GM21786 (cell line): Measurements from ENCODE around the gene METAP1D.
A peak's percentile ranks its signal among the peaks of the same experiment; 100 is the strongest.

Experiments
- ATAC-seq: cut with Tn5 transposase; IDR thresholded peaks from one replicate; pipeline ENCODE4 v1.9.1; 2021; ENCODE audit not compliant: unreplicated experiment

Gene METAP1D

DNA sequence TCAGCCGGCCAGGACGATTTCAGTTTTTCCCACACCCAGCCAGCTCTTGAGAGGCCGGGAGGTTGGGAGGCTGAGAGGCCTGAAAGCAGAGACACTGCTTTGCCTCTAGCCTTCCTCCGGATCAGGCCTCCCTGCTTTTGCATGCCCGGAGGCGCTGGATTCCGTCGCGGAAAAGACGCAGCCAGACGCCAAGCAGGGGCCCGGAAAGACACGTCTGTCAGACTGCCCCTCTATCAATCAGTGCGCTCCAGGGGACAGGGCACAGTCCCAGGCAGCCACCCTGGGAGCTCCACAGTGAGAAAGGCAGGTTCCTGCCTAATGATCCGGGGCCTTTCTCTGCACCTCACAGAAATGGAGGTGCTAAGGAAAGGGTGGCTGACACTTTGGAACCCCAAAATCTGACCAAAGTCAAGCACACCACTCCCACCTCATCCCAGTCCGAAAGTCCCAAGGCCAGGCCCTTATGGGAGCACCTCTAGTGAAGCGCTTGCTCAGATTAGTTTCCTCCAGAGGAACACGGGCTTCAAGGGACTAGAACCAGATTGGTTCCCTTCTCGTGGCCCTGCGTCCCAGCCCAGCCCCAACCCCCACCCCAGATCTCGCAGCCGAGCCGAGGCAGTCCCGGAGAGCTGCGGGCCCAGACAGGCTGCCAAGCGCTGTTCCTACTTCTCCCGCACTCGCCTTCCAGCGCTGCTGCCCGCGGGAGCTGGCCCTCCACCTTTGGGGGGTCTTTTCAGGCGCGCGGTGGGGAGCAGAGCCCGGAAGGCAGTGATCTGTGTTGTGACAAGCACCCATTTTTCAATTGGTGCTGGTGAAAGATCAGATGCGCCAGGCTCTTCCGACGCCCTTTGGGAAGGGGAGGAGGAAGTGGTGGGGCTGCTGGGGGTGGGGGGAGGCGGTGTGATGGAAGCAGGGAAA, 90.5 kb downstream of the METAP1D start:
- ATAC-seq = no peak

DNA sequence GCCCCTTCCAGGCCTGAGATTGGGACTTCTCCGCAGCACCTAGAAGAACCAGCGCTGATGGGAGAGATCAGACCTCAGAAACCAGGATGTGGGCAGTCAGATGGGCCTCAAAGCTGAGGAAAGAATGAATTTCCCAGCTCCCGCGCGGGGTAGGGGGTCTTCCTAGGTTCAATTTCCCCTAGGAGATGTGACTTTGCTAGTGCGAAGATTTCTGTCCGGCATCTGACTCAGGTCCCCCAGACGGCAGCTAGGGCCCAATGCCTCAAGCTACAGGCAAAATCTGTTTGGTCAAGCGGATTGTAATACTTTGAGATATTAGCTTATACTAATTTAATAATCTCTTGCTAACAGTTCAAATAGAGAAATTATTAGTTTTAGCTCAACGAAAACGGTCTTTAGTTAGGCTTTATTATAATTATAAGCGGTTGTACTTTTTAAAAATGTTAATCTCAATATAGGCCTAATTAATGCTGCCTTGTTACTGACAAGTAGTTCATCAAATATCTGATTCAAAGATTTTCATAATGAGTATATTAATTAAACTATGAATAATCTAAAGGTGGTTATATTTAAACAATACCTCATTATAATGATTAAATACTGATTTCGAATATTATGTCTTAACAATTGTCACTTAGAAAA, 91.4 kb downstream of the METAP1D start:
- no peak for ATAC-seq

DNA sequence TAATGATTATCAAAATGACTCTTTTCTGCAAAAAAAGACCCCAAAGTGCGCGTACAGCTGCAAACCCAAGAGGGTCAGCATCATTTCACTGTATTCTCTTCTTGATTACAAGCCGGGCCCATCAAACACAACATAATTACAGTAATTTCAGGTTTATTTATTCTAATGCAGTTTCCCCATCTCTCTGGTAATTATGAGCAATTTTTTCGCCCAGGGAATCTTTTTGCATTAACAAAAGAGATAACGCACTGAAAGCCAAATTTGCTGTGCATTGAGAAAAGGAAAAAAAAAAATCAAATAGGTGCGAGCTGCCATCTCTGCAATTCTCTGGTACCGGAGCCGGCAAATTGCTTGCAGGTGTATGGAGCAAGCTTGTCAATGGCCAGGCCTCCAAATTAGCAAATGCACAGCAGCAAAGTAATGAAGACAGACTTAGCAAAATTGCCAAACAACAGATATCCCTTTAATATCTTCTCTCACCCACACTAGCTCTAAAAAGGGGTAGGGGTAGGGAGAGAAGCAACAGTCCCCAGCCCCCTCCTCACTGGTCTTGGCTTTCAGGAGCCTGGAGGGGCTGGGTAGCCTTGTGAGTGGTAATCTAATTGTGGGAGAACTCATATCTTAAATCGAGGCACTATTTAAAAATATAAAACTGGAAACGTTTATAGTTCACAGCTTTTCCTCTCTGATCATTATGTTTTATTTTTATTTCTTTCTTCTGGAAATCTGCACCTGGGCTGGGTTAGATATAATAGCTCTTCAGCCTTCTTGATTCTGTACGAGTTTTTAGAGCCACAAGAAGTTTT, 92.2 kb downstream of the METAP1D start:
- no peak for ATAC-seq

DNA sequence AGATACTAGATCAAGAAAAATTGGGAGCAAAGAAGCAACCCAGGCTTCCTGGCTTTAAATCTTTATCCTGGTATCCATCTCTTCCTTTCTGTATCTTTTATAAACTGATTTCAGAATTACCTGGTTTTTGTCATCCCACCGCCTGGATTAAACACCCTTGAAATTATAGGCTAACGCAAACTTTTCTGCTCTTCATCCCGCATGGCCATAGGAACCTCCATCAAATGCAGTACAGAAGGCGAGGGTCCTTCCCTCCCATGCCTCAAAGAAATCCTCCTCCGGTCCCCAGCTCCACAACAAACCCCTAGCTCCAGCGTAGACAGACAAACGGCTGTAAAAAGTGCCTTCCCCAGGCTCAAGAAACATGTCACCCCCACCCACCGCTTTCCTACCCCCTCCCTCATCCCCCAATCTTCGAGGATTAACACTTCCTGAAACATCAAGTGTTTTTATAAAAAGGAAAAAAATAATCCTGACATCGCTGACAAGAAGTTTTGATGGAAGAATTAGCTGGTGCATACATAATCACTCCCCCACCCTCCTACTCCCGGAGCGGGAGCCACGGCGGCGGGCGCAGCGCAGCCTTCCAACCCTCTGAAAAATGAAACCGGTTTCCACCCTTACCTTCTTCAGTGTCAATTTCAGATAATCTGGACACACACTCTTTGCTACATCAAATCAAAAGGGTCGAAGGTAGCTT, 93.1 kb downstream of the METAP1D start:
- no peak for ATAC-seq

DNA sequence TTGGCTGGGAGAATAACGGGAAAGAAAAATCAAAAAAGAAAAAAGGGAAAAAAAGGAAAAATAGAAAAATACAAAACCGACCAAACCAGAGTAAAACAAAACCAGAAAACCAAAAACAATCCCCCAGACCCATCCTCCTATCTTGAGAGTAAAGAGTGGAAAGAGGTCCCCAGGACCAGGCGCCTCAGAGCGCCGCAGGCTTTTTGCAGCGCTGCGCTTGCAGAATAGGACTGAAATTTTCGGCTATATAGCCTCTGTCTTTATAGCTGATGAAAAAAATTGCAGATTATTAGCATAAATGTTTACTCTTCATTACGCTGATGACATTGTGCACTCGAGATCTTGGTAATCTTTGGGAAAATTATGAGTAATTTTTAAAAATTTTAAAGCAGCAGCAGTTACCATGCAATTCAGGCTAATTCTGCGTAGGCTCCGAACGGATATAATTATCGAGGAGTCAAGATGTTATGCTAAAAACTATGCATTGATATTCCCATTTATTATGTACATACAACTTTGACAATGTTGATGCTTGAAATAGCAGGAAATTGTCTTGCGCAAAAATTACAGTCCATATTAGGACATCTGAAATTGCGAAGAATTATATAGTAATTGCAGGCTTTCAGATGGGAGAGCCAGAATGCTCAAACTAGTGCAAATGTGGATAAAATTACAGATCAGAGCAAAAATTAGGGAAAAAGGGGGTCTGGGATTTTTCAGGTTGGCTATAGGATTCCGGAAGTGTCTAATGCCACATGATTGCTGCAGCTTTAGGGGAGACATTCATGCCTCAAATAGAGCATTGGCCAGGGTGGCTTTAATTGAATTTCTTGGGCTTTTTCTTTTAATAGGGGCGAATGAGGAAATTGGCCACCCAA, 93.9 kb downstream of the METAP1D start:
- ATAC-seq = no peak

DNA sequence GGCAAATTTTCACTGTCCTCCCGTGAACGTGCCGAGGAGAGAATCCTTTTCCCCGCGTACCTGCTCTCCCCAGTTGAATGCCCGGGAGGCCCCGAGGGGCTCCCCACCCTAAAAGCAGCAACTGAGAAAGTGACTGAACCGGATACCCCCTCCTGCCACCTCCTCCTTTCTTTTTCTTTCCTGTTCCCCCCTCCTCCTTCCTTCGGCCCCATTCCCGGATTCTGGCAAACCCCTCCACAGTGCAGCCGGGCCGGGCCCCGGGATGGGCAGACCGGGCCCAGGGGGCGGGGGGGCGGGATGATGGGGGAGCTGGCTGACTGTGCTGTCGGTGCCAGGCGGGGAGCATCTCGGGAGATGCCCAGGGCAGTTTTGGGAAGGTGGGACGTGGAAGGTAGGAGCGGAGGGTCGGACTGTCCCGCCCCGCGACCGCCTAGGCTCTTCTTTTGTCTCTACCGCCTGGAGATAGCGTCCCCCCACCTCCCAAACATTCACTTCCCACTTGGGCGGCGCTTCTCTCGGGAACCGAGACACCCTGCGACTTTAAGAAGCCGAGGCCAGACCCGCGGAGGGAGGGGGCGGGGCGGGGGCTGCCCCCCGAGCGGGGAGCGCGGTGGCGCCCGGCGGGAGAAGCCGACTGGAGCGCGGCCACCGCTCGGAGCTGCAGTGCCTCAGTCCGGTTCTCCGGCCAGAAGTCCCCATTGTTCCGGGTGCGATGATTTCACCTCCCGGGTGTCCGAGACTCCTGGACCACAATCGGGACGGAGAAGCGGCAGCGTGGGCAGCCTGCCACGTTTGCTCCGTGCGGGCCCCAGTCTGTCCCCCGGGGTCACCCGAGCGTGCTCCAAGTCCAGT, 94.8 kb downstream of the METAP1D start:
- ATAC-seq = no peak

DNA sequence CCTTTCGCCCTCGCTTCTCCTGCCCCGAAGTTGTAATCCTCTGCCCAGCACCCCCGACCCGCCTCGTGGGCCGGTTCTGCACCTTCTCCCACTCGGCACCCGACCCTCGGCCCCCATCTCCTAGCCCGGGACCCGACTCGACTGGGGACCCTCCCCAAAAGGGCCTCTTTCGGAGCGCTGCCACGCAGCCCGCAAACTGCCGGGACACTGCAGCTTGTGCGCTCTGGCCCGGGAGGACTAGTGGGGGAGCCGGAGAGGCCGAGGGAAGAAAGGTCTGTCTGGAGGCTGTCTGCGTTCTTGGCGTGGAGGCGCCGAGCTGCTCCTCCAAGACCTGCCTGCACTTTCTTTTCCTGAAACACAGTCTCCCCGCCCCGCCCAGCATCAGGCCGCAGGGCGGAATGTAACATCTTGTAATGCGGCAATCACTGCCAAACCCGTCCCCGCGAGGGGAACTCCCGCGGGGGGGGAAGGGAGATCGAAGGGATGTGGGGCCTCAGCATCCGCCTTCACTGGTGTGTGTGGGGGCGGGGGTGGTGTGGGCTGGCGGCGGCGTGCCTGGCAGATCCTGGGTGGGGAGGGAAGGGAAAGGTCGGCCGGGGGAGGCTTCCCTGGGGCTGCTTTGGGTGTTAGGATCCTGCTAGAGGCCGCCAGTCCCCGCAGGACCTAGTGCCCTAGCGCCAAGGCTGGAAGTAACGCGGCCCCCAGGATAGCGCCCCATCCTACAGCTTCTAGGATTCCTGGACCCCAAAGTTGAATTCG, 95.6 kb downstream of the METAP1D start:
- peak; percentile 40 for ATAC-seq

DNA sequence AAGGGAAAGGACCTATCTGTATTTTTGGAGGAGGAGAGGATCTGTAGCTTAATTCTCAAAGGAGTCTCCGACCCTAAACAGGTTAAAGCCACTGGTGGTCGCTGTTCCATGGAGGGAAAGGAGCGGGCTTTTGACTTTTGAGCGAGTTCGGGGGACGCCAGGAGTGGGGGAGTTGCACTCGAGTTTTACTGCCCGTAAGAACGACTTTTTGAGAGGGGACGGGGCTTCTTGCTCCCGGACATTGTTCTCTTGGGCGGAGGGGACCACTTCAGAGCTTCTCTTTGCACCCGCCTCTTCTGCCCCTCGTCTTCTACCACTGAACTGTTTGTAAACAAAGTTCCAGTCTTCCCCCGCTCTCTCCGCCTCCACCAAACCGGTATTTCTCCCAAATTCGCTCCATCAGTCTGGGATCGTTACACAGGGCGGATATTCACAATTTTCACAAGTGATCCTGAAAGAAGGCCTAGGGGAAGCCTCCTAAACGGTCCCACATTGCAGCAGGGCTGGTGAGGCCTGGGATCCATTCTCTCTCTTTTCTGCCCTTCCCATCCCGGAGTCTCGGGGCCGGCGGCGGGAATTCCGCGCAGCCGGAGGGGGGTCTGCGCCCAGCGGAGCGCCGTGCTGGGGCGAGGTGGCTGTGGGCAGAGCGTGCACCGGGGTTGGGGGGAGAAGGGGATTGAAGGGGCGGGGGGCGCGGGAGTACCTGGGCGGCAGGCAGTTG, 96.3 kb downstream of the METAP1D start:
- ATAC-seq = no peak

DNA sequence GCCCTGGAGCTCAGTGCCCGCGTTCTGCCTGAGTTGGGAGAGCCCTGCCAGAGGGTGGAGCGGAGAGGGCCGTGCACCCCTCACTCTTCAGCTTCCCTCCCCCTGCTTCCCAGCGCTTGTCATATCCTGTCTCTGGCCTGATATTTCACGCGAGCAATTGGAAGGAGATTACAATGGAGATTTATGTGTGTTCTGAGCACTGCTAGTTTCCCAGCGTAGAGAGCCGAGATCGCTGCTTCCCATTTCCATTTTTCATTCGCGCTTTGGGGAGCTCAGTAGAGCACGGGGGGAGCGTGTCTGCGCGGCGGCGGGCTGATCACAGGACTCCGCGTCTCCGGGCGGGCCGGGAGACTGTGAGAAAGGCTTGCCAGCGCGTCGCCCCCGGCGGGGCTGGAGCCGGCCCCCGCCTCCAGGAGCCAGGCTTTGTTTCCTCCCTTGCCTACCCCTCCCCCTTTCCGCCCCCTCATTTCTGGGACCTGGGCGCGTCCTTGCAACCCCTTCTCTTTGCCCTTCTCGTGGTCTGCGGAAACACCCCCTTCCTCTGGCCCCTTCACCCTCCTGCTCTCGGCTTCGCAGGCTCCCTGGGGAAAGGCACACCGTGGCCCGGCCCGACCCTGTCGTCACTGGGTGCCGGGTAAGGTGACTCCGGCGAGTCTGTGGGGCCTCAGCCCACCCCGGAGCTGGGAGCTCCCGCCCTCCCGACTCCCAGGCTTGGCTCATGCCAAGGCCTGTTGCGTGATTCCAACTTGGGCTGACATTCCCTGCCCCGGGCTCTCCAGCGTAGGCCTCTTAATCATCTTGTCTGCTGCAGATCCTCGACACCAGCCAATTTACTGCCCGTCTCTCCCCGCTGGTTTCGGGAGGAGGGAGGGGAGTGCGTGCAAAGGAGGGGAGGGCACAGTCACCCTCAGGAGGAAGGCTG, 97.1 kb downstream of the METAP1D start:
- no peak for ATAC-seq

DNA sequence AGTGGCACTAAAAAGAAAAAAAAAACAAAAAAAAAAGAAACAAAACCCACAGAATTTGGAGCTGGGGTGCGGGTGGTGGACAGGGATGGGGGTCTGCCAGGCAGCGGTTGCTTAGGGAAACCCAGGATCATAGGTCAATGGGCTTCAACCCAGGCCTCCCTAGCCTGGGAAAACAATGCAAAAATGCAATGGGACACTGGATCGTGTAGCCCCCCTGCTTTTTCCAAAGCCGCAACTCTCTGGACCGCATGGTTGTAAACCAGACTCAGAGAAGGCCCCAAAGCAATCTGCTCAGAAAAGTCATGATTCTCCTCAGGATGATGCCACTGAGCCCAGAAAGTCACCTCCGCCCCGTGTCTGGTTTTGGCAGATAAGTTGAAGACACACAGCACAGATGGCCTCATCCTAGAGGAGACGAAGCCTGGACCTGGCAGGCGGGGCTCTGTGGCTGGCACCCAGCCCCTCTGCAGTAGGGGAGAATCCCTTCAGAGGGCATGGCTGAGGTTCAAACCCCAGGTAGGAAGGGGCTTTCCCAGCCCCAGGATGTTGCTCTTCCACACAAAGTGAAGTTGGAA, 97.9 kb downstream of the METAP1D start:
- ATAC-seq = no peak

DNA sequence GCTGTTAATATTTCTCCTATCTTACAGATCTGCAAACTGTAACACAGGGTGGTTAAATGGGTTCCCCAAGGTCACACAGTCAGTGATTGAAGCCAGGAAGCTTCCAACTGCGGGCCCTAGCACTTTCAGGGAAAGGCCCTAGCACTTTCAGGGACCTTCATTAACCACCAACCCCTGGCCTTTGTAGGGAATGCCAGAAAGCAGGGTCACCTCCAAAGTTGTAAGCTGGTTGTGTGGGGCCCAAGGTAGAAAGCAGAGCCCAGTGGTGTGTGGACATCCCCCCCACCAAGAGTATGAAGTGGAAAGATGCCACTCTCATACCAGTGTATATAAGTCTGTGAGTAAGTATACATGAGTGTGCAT, 98.5 kb downstream of the METAP1D start:
- no peak for ATAC-seq

DNA sequence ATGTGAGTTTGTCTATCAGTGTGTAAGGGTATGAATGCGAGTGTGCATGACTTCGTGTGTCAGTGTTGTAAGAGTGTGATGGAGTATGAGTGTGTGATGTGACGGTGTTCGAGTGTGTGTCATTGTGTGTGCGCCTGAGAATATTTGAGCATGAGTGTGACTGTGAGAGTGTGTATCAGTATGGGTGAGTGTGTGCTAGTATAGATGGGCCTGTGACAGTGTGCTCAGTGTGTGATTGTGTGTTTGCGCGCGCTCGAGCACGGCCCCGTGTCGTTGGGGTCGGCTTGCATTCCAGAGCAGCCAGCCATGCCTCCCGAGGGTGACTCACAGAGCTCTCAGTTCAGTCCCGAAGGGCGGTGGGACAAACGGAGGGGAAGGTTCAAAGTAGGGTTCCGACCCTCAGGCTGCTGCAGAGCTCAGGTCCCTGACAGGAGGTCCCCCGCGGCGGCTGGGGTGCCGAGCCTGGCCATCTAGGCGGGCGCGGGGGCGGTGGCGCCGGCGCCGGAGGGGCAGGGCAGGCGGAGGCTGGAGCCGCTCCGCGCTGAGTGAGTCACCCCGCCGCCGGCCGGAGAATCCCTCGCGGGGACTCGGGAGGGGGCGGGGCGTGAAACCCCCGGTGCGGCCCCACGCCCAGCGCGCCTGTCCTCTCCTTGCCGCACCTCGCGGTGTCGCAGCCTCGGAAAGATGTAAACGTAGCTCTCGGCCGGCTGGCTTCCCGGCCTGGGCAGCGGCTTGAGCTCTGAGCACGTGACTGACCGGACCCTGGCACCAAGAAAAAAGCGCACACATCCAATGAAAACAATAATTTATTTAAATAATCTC, 99.1 kb downstream of the METAP1D start:
- ATAC-seq = no peak

DNA sequence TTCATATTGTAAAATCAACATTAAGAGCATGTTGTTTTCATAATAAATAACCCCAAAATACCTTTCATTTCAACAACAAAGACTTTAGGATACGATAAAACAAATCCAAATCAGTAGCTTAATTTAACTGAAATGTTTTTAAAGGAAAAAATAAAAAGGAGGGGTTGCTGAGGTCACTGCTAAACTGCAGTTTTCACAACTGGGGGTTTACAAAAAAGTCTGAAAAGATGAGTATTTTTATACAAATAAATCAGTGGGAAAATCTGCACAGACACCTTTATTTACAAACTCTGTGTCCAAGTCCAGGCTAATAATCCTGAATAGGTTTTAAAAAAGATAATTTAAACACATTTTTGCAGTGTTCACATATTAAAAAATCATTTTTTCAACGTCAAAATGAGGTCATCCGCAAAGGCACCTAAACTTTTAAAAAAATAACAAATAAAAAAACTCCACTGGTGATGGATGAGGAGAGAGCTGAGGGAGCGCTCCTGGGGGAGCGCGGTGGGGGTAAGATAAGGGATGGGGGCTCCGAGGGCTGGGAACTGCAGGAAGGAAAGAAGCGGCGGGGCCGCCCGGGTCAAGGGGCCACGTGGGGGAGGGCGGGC, 99.8 kb downstream of the METAP1D start:
- ATAC-seq = no peak

DNA sequence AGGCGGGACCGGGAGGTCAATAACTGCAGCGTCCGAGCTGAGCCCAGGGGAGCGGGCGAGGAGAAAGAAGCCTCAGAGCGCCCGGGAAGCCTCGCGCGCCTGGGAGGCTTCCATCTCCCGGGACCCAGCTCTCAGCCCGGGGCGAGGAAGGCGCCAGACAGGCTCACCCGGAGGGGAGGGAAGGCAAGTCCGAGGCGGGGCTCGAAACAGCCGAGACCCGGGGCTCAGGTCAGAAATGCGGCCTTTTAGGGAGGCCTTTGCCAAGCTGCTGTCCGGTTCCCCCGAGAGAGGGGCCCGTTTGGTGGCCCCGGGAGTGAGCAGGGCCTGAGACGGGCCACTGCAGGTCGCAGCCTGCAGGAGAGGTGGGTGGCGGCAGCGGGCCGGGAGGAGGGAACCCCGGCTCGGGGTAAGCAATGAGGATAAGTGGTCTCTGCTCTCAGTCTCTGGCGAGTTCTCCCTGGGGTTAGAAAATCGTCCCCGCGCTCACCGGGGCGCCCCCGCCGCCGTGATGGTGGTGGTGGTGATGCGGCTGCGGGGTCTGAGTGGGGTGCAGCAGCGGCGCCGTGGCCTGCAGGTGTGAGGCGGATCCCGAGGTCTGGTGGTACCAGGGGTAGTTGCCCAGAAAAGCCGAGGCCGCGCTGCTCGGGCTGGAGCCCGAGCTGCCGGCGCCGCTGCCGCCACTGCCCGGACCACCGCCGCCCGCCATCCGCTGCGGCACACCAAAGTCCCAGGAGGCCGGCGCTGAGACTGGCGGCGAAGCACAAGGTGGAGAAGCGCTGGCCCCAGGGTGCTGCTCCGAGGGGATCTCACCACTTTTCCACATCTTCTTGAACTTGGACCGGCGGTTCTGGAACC, 100.6 kb downstream of the METAP1D start:
- ATAC-seq = no peak
